ENCODE data around the gene TDRD15.

DNA sequence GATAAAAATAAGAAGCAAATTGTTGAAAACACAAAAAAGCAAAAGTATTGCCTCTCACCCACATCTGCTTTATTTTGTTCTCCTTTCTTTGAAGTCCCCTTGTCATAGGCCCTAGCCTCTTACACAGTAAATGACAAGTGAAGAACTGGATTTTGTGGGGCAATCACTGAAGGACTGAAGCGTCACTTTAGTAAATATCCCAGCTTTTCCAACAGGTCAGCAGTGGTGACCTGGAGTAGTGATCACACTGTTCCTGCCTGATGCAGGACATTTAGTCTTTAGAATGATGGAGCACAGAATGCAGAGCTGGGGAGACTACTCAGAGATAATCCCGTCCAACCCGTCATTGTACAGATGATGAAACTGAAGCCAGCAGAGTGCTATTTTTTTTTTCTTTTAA lies 28.1 kb upstream of the TDRD15 start:
- TF ChIP-seq, protein P1, sequence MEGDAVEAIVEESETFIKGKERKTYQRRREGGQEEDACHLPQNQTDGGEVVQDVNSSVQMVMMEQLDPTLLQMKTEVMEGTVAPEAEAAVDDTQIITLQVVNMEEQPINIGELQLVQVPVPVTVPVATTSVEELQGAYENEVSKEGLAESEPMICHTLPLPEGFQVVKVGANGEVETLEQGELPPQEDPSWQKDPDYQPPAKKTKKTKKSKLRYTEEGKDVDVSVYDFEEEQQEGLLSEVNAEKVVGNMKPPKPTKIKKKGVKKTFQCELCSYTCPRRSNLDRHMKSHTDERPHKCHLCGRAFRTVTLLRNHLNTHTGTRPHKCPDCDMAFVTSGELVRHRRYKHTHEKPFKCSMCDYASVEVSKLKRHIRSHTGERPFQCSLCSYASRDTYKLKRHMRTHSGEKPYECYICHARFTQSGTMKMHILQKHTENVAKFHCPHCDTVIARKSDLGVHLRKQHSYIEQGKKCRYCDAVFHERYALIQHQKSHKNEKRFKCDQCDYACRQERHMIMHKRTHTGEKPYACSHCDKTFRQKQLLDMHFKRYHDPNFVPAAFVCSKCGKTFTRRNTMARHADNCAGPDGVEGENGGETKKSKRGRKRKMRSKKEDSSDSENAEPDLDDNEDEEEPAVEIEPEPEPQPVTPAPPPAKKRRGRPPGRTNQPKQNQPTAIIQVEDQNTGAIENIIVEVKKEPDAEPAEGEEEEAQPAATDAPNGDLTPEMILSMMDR (IDR thresholded peaks at IDR 0.05): no peak
- no peak for TF ChIP-seq POLR2A (IDR thresholded peaks at IDR 0.05)

Measured in heart left ventricle (tissue), 13 donors.